ENCODE data around the gene PIGK.
"Not testable (repeated sequence)": the region's sequence is repeated elsewhere in the genome, so short reads cannot be mapped to it uniquely, and the experiment has no call there.

PIGK gene

GRCh38 chr1:77188770-77189169 is 30.5 kb downstream of the PIGK start:
- no peak for DNase-seq

GRCh38 chr1:77186907-77187306 is 32.3 kb downstream of the PIGK start:
- DNase-seq, result not testable (repeated sequence)

- DNase-seq, result no peak
Measured at GRCh38 chr1:77182083-77182482, 37.1 kb downstream of the PIGK start.

DNA sequence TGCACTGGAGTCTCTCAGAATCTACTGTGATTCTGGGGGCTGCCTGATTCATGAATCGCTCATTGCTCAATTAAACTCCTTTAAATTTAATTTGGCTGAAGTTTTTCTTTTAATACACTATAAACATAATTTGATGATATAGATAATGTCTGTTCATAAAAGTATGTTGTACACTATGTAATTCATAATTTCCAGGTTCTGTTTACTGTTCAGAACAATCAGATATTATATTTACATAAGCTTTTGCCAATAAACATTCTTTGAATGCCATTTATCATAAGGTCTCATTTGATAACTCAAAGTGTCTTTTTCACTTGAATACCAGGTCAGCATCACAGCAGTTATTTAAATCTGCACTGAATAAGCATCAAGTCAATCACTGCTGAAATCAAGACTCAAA is 39.6 kb downstream of the PIGK start:
- DNase-seq, result no peak

DNA sequence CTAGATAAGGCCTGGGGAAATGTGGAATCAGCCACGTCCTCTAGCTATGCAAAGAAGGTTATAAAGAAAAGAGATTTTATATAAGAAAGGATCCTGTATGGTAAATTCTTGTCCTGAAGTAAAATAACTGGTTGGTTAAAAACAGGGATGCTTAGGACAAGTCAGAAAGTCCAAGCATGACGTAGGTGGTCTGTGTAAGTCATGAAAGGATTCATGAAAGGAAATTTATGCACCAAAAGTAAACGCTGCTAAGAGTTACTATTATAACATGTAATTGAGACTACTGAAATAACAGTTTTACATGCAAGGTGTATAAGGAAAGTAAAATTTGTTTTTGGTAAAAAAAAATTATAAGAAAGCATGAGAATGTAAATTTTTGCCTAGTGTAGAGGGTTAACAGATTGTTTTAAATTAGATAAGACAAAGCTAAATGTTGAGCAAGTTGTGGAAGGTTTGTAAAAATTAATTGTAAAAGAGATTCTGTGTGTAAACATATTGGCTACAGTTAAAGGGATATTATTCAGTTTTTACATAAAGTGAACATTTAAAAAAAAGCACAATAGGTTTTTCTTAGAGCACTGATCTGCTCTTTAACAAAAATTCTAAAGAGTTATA is 43.9 kb downstream of the PIGK start:
- no peak for DNase-seq

DNA sequence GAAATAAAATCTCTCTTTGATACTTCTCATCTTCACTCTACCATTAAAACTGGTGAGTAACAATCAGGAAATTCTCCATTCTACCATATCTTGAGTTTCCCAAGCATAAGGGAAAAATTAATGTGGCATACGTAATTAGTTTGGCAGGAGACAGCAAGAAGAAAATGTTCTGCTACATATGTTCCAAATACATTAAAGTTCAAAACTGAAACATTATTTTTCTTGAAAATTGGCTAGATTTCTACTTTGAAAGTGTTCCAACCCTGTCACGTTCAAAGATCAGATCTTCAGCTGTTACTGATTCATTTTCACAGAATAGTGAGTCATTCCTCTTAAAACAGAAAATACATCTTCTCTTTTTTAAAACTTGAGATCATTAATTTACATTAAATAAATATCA is 48.5 kb downstream of the PIGK start:
- DNase-seq, result no peak

GRCh38 chr1:77168358-77168757 is 50.9 kb downstream of the PIGK start:
- DNase-seq, result no peak

- no peak for DNase-seq
Measured at GRCh38 chr1:77164434-77164944, 54.7 kb downstream of the PIGK start.

DNA sequence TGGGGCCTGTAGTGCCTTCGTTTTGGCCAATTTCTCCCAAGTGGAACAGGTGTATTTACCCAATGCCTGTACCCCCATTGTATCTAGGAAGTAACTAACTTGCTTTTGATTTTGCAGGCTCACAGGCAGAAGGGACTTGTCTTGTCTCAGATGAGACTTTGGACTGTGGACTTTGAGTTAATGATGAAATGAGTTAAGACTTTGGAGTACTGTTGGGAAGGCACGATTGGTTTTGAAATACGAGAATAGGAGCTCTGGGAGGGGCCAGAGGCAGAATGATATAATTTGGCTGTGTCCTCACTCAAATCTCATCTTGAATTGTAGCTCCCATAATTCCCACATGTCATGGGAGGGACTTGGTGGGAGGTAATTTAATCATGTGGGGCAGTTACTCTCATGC is 59.5 kb downstream of the PIGK start:
- not testable (repeated sequence) for DNase-seq

DNA sequence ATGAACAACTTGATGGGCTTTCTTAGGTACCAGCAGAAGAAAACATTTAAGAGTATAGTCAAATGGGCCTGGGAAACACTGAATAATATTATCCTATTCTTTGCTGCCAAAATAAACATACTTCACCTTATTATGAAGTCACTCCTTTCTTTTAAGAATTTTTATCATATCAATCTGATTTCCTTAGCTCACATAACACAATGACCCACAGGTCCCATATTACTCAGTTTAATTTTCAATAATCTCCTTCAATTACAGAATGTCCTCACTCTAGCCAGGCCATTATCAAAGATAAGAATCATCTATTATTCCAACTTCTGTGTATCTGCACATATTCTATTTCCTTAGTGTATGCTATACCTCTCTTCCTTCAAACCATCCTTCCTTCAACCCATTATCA is 63.0 kb downstream of the PIGK start:
- DNase-seq, result no peak

DNA sequence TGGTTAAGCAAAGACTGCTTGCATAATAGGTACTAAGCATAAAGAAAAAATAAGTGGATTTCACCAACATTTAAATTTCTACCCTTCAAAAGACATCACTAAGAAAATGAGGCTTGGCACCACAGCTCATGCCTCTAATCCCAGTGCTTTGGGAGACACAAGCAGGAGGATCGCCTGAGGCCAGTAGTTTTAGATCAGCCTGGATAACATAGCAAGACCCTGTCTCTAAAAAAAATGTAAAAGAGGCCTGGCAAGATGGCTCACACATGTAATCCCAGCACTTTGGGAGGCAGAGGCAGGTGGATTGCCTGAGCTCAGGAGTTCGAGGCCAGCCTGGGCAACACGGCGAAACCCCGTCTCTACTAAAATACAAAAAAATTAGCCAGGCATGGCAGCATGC is 73.0 kb downstream of the PIGK start:
- DNase-seq, result no peak

DNA sequence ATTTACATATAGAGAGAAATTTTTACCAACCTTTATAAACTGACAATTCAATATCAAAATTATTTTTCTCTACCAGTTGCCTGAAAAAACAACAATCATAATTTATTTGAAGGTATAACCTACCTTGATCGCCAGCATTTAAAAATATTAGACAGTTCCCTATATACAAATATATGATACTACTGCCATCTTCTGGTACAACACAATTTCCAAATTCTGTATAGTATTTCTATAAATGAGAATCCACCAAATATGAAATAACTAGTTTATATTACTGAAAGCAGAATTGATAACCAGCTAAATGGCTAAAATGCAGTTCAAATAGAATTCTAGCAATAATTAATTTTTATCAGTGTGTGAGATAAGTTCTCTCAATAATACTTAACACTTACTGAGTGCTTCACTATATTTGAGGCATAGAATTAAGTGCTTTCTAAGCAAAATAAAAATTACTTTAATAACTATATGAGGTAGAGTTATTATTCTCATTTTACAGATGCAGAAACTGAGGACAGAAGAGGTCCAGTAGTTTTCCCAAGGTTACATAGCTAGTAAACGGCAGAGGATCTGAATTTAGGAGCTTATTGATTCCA is 75.6 kb downstream of the PIGK start:
- no peak for DNase-seq

DNA sequence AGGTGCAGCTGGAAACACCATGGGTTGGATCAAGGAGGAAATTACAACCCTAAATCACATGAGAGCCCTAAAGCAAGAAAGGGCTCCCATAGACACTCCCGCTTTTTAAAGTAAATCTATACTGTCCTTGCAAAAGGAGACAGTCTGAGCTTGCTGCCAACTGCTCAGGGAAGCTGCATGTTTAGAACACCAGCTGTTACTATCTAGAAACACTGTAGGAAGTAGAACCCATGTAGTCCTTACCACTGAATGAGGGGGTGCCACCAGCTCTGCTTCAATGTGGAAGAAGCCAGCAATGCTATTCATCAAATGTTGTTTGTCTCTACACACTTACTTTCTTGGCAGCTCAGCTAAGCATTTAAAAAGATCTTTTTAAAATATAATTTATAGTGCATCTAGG is 79.8 kb downstream of the PIGK start:
- no peak for DNase-seq

DNA sequence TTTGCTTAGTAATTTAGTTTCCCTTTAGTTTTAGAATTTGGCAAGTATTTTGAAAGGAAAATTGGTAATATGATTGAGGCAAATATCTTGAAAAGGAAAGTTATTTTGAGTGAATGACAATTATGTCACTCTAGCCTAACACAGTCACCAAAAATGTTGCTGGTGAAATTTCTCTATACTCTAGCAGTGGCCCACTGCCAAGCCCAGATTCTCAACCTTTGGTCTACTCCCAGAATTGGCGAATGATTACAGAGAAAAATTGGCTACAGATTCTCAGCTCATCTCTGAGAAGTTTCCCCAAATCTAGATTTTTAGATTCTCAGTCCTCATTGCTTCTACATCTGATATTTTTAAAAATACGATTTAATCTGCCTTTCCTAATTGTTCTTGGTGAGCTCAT is 84.9 kb downstream of the PIGK start:
- no peak for DNase-seq

GRCh38 chr1:77133731-77134358 is 85.4 kb downstream of the PIGK start:
- DNase-seq, result no peak

DNA sequence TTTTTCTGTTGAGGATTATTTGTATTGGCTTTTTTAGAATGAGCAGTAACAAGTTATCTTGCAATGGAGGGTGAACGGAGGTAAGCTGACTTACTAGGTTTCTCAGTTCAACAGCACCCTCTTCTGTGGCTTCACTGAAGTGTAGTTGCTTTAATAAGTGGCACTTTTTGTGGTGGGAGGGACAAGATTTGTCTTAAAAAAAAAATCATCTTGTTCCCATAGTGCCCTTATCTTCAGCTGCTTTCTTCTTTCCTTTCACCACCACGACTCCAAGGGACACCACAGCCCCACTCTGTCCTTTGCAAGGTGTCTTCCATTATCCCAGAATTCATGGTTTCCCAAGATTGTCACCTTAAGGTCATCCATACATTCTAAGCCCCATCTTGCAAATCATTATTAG is 92.9 kb downstream of the PIGK start:
- no peak for DNase-seq

GRCh38 chr1:77121503-77121902 is 97.7 kb downstream of the PIGK start:
- no peak for DNase-seq

- no peak for DNase-seq
Measured at GRCh38 chr1:77120950-77121349, 98.3 kb downstream of the PIGK start.

DNA sequence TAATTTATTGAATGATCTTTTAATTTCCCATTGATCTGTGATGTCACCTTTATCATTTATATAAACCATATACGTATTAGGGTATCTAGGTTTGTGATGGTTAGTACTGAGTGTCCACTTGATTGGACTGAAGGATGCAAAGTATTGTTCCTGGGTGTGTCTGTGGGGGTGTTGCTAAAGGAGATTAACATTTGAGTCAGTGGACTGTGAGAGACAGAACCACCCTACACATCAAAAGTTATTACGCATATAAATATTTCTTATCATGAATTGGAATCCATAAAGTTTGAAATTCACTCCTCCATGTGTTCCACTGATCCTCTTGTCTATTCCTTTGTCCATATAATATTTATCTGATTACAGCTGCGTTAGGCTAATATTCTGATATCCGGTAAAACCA is 100.5 kb downstream of the PIGK start:
- DNase-seq, result no peak

DNA sequence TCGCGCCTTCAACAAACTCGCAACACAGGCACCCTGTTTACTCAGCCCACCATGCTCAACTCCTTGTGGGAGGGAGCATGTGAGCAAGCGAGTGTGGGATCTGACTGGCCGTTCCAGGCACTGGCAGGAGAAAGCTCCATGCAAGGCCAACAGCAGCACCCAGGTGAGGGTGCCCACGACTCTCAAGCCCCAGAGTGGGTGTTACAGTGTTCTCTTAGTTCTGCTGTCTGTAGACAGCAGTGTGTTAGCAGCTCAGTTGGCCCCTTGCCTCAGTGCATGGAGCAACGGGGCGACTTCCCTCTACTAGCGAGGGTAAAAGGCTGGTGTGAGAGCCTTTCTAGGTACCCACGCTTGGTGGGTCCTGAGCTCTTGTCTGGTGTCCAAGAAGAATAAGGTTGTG is 114.6 kb downstream of the PIGK start:
- no peak for DNase-seq

DNA sequence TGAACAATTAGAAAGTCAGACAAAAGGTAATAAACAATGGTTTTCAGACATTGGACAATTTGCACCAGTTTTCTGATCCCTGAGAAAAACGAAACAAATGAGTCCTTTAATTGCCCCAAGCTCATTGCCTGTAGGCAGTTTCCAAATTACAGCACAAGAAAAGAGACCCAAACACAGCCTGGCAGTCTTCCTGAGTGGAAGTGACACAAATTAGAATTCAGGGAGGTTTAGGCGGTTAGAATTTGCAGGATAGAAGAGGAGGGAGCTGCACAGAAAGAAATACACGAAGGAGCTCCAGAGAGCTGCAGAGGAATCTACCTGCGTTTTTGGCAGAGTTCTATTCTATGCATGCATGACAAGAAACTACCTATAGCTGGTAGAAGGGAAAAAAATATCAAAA is 115.7 kb downstream of the PIGK start:
- DNase-seq, result no peak

- no peak for DNase-seq
Measured at GRCh38 chr1:77100875-77101274, 118.4 kb downstream of the PIGK start.

DNA sequence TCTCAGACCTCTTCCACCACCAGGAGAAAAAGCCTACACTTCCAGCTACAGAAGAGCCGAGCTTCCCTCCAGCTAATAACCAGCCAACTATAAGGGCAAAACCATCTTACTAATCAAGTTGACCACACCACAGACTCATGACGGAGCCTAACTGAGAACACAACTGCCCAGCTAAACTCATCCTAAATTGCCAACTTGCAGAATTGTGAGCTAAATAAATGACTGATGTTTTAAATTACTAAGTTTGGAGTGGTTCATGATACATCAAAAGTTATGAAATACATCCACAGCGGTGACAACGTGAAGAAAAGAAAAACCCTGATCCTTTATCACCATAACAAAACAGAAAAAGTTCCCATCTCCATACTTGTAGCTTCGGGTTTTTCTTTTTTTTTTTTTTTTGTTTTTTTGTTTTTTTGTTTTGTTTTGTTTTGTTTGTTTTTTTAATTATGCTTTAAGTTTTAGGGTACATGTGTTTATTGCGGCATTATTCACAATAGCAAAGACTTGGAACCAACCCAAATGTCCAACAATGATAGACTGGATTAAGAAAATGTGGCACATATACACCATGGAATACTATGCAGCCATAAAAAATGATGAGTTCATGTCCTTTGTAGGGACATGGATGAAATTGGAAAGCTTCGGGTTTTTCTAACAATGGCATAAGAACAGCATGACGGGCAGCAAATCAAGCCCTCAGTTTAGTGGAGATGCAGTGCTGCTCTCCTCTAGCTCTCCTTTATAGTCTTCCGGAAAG is 122.6 kb downstream of the PIGK start:
- DNase-seq, result no peak

DNA sequence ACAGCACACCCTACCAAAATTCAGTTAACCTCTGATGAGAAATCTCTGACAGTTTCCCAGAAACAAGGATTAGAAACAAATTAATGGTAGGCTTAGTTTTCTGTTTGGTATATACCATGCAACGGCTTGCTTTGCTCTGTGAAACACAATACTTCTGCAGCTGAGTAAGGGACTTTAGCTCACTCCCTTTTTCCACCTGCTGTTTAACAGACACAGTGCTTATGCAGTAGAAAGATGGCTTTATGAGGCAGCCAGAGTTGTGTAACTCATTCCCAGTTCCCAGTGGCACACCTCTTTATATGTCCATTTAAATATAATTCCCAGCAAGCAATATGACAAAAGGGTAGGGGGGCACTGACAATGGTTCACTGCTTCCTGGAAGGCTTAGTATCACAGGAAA is 124.0 kb downstream of the PIGK start:
- no peak for DNase-seq

Data from cortex of kidney (tissue), 1 donor.